ENCODE measurements around the gene HIVEP3. TPM values are rescaled to one million over a fixed set of nuclear protein-coding genes. Genes with fewer than 3 reads are reported as not detected.

HIVEP3 gene
- total RNA-seq, 1 experiment from 2014 or later = 6.0 TPM

- POLR2A ChIA-PET = no interaction called here
- Histone ChIP-seq H3K27ac (ENCODE audit: low read length) (no peak overlapping the region), H3K4me3 (ENCODE audit: low read depth in 2 of 2, low read length in 2 of 2) (no peak overlapping the region), H3K36me3 (ENCODE audit: control insufficient read depth, insufficient read depth, low read length) (no peaks in the 10 kb centered on the region), H3K4me1 (ENCODE audit: control insufficient read depth, insufficient read depth, low read length) (no peaks in the 10 kb centered on the region), H3K9me3 (ENCODE audit: control insufficient read depth, insufficient read depth, low read depth, low read length) (no peaks in the 10 kb centered on the region), H3K27me3 (ENCODE audit: control insufficient read depth, insufficient read depth, low read length) (no peaks in the 10 kb centered on the region)
- CTCF ChIA-PET = interaction anchor here (0.6 to 1.0 kb wide), 2 partner anchors 17 to 179 kb away, joined by 3 to 4 read pairs; no protein-coding TSS in a partner anchor
- intact Hi-C loops (cut with micrococcal nuclease; ENCODE audit: unreplicated experiment) = no loop called here
- TF ChIP-seq POLR2AphosphoS5 (IDR thresholded peaks at IDR 0.05; ENCODE audit: low read depth, low read length) (no peak), SIN3A (IDR thresholded peaks at IDR 0.05; ENCODE audit: borderline replicate concordance, insufficient read depth, low read depth, low read length) (no peak), TCF7L2 (IDR thresholded peaks at IDR 0.05; ENCODE audit: low read depth, low read length) (no peak)
- TF ChIP-seq, protein P1, sequence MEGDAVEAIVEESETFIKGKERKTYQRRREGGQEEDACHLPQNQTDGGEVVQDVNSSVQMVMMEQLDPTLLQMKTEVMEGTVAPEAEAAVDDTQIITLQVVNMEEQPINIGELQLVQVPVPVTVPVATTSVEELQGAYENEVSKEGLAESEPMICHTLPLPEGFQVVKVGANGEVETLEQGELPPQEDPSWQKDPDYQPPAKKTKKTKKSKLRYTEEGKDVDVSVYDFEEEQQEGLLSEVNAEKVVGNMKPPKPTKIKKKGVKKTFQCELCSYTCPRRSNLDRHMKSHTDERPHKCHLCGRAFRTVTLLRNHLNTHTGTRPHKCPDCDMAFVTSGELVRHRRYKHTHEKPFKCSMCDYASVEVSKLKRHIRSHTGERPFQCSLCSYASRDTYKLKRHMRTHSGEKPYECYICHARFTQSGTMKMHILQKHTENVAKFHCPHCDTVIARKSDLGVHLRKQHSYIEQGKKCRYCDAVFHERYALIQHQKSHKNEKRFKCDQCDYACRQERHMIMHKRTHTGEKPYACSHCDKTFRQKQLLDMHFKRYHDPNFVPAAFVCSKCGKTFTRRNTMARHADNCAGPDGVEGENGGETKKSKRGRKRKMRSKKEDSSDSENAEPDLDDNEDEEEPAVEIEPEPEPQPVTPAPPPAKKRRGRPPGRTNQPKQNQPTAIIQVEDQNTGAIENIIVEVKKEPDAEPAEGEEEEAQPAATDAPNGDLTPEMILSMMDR (IDR thresholded peaks at IDR 0.05) = no peak
- TF ChIP-seq, protein P2, sequence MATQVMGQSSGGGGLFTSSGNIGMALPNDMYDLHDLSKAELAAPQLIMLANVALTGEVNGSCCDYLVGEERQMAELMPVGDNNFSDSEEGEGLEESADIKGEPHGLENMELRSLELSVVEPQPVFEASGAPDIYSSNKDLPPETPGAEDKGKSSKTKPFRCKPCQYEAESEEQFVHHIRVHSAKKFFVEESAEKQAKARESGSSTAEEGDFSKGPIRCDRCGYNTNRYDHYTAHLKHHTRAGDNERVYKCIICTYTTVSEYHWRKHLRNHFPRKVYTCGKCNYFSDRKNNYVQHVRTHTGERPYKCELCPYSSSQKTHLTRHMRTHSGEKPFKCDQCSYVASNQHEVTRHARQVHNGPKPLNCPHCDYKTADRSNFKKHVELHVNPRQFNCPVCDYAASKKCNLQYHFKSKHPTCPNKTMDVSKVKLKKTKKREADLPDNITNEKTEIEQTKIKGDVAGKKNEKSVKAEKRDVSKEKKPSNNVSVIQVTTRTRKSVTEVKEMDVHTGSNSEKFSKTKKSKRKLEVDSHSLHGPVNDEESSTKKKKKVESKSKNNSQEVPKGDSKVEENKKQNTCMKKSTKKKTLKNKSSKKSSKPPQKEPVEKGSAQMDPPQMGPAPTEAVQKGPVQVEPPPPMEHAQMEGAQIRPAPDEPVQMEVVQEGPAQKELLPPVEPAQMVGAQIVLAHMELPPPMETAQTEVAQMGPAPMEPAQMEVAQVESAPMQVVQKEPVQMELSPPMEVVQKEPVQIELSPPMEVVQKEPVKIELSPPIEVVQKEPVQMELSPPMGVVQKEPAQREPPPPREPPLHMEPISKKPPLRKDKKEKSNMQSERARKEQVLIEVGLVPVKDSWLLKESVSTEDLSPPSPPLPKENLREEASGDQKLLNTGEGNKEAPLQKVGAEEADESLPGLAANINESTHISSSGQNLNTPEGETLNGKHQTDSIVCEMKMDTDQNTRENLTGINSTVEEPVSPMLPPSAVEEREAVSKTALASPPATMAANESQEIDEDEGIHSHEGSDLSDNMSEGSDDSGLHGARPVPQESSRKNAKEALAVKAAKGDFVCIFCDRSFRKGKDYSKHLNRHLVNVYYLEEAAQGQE (IDR thresholded peaks at IDR 0.05; ENCODE audit: insufficient read depth in 1 of 2, low read depth in 2 of 2, low read length in 1 of 2) = no peak
- in situ Hi-C loops (cut with HindIII; ENCODE audit: low pct_unique_long_range_greater_than_20kb, low sequenced_read_pairs) = no loop called here
- ATAC-seq = no peak
- no peak for DNase-seq (ENCODE audit: low read depth, low spot score)
- no TSS peak for BruUV-seq (replicated peaks)
Observed at GRCh38 chr1:41462680-41463004, 456.1 kb downstream of the HIVEP3 start.

DNA sequence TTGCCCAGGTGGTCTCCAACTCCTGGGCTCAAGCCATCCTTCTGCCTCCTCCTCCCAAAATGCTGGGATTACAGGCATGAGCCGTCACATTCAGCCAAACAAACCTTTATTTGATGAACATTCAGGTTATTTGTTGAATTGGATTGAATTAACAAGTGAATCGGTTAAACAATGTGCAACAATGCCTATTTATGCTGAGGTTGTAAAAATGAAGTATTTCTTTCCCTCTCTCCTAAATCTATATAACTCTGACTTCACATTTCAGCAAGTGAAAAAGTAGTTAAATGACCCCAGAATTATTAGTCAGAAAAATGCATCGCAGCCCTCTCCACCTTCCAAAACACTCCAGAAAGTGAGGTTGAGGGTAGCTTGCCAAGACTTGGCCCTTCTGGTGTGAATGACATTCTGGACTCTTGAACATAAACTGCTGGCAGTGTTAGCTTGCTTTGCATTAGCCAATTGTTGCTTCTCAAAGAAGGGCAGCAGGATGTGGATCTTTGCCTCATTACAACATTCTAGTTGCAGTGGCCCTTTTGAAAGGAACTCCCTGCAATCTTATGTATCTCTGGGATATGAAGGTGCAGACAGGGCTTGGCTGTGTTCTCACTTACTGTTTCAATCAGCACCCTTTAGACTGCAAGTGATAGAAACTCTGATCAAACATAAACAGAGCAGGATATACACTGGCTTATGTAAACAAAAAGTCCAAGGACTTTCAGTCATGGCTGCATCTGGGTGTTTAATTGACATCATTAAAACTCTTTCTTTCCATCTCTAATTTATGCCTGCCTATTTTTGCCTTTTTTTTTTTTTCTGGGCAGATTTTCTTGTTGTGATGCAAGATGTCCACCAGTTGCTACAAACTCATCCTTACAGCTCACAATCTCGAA, 456.7 kb downstream of the HIVEP3 start:
- H3K9me3 ChIP-seq (ENCODE audit: control insufficient read depth, insufficient read depth, low read depth, low read length) = no peaks in the 10 kb centered on the region
- H3K27ac ChIP-seq (ENCODE audit: low read length) = no peak overlapping the region
- no peaks in the 10 kb centered on the region for H3K4me1 ChIP-seq (ENCODE audit: control insufficient read depth, insufficient read depth, low read length)
- DNase-seq (ENCODE audit: low read depth, low spot score) (no peak), ATAC-seq (no peak)
- ChIA-PET CTCF (interaction anchor here (0.6 to 1.0 kb wide), 2 partner anchors 17 to 179 kb away, joined by 3 to 4 read pairs; no protein-coding TSS in a partner anchor), POLR2A (interaction anchor here (0.7 kb wide), 1 partner anchor 264 kb away, joined by 3 read pairs; no protein-coding TSS in a partner anchor)
- in situ Hi-C loops (cut with HindIII; ENCODE audit: low pct_unique_long_range_greater_than_20kb, low sequenced_read_pairs) = no loop called here
- intact Hi-C loops (cut with micrococcal nuclease; ENCODE audit: unreplicated experiment) = no loop called here
- H3K4me3 ChIP-seq (ENCODE audit: low read depth in 2 of 2, low read length in 2 of 2) = no peak overlapping the region
- H3K27me3 ChIP-seq (ENCODE audit: control insufficient read depth, insufficient read depth, low read length) = no peaks in the 10 kb centered on the region
- TF ChIP-seq TCF7L2 (IDR thresholded peaks at IDR 0.05; ENCODE audit: low read depth, low read length) (no peak), SIN3A (IDR thresholded peaks at IDR 0.05; ENCODE audit: borderline replicate concordance, insufficient read depth, low read depth, low read length) (no peak), POLR2AphosphoS5 (IDR thresholded peaks at IDR 0.05; ENCODE audit: low read depth, low read length) (no peak)
- TF ChIP-seq, protein P1 (IDR thresholded peaks at IDR 0.05) = no peak
- TF ChIP-seq, protein P2 (IDR thresholded peaks at IDR 0.05; ENCODE audit: insufficient read depth in 1 of 2, low read depth in 2 of 2, low read length in 1 of 2) = no peak
- no TSS peak for BruUV-seq (replicated peaks)
- H3K36me3 ChIP-seq (ENCODE audit: control insufficient read depth, insufficient read depth, low read length) = no peaks in the 10 kb centered on the region

Data from Panc1 (cell line).